Prostate gland (tissue), 2 donors: Measurements from ENCODE around the gene ADGRL2. TPM values are rescaled to one million over a fixed set of nuclear protein-coding genes. Genes with fewer than 3 reads are reported as not detected.

Source experiments
- DNase-seq: peaks from one replicate; pipeline ENCODE4 v3.0.0-alpha.2; 2019; ENCODE audit warnings: low spot score
- H3K27ac ChIP-seq, 2 donors: fragments of 200-600 bp; sonication (generic); 2 replicates each; pipeline ENCODE4 v1.5.1; 2017 to 2019
- H3K27me3 ChIP-seq: fragments of 200-600 bp; sonication (generic); replicated peaks from 2 replicates; pipeline ENCODE4 v1.5.1; 2019; ENCODE audit not compliant: insufficient read depth
- H3K36me3 ChIP-seq, 2 donors: fragments of 200-600 bp; sonication (generic); 1 replicate in 1 of 2; 2 replicates in 1 of 2; pipeline versions ENCODE4 v1.5.1 to v1.8.1; 2017 to 2019
- H3K4me1 ChIP-seq: fragments of 200-600 bp; sonication (generic); replicated peaks from 2 replicates; pipeline ENCODE4 v1.5.1; 2019
- H3K4me3 ChIP-seq, 2 donors: fragments of 200-600 bp; sonication (generic); 2 replicates each; pipeline ENCODE4 v1.5.1; 2017 to 2019
- H3K9me3 ChIP-seq: fragments of 200-600 bp; sonication (generic); 2 replicates; pipeline ENCODE4 v1.5.1; 2017
- POLR2A ChIP-seq: fragments of 450-650 bp; IDR thresholded peaks from one replicate; pipeline ENCODE4 v1.6.1; 2016; ENCODE audit warnings: antibody characterized with exemption, mild to moderate bottlenecking
- POLR2AphosphoS5 ChIP-seq: sonication (generic); formaldehyde crosslinking; IDR thresholded peaks from one replicate; pipeline ENCODE4 v1.6.1; 2017; ENCODE audit warnings: antibody characterized with exemption
- WGBS: methylation state at CpG from one replicate; pipeline ENCODE4 v1.1.5; 2018; 5-methylcytosine and 5-hydroxymethylcytosine counted together
- intact Hi-C: fragments of 100-400 bp; cut with DNase I; formaldehyde crosslinking; loops from one replicate; pipeline ENCODE4 v1.14.2; 2022
- total RNA-seq, 2 donors: library from RNA; depleted of rRNA; stranded (reverse); fragments of >200 nt; gene quantifications; one replicate each; pipeline ENCODE4 v1.1.0, GENCODE V29; 2016
- TF ChIP-seq, protein P1 (sequence below), 4 experiments: fragments of 200-600 bp in 2 of 4; fragments of 450-650 bp in 2 of 4; sonication (generic) in 2 of 4; IDR thresholded peaks; 1 replicate in 3 of 4; 2 replicates in 1 of 4; pipeline ENCODE4 v1.5.1; 2016 to 2019; ENCODE audit warnings: antibody characterized with exemption in 4 of 4, mild to moderate bottlenecking in 2 of 4, moderate library complexity in 2 of 4

Gene ADGRL2
- total RNA-seq, 2 donors from 2014 or later: 34.0 to 54.0 TPM

DNA sequence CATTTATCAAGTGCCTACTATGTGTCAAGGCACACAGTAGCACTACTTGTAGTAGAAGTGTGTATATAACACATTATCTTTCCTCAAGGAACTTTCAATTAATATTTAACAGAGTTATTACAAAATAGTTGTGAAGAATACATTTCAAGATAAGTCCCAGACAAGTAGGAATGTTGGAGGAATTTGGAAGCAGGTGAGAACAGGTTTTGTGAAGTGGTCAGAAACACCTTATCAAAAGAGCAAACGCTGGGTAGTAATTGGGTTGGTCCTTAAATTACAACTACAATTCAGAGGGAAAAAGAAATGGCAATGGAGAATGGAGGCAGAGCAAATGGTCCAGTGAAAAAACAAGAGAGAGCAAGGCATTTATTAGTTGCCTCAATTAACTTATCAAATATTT is 218.8 kb downstream of the ADGRL2 start:
- Histone ChIP-seq H3K9me3 (no peaks in the 10 kb centered on the region), H3K27ac (no peak overlapping the region), H3K4me1 (no peaks in the 10 kb centered on the region), H3K36me3 (no peaks in the 10 kb centered on the region), H3K27me3 (no peaks in the 10 kb centered on the region), H3K4me3 (no peak overlapping the region)
- intact Hi-C loops: no loop called here
- no peak for DNase-seq
- 32% methylated on average over 1 of the region's 1 CpG for WGBS
- TF ChIP-seq, protein P1, sequence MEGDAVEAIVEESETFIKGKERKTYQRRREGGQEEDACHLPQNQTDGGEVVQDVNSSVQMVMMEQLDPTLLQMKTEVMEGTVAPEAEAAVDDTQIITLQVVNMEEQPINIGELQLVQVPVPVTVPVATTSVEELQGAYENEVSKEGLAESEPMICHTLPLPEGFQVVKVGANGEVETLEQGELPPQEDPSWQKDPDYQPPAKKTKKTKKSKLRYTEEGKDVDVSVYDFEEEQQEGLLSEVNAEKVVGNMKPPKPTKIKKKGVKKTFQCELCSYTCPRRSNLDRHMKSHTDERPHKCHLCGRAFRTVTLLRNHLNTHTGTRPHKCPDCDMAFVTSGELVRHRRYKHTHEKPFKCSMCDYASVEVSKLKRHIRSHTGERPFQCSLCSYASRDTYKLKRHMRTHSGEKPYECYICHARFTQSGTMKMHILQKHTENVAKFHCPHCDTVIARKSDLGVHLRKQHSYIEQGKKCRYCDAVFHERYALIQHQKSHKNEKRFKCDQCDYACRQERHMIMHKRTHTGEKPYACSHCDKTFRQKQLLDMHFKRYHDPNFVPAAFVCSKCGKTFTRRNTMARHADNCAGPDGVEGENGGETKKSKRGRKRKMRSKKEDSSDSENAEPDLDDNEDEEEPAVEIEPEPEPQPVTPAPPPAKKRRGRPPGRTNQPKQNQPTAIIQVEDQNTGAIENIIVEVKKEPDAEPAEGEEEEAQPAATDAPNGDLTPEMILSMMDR (IDR thresholded peaks at IDR 0.05): no peak
- no peak for TF ChIP-seq POLR2A

DNA sequence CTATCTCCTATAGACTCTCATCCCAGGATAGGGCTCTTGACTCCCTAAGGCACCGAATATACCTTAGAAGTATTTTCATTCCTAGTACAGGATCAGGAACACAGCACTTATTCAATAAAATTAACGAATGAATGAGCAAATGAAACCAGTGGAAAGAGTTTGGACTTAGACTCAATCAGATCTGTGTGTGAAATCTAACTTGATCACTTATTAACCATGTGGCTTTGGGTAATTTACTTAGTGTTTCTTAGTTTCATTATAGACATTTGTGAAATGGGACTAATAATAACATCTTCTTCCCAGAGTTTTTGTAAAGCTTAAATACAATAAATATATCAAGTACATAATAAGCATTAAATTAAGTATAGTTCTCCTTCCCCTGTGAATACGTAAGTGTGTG is 230.1 kb downstream of the ADGRL2 start:
- TF ChIP-seq, protein P1 (IDR thresholded peaks at IDR 0.05): no peak
- TF ChIP-seq POLR2AphosphoS5: no peak
- TF ChIP-seq POLR2A: no peak
- H3K36me3 ChIP-seq: no peaks in the 10 kb centered on the region
- H3K4me3 ChIP-seq: no peak overlapping the region
- H3K27ac ChIP-seq: no peak overlapping the region
- no peaks in the 10 kb centered on the region for H3K9me3 ChIP-seq
- no peaks in the 10 kb centered on the region for H3K27me3 ChIP-seq
- no peaks in the 10 kb centered on the region for H3K4me1 ChIP-seq
- WGBS: 91% methylated on average over 3 of the region's 3 CpGs
- no peak for DNase-seq
- intact Hi-C loops: no loop called here

DNA sequence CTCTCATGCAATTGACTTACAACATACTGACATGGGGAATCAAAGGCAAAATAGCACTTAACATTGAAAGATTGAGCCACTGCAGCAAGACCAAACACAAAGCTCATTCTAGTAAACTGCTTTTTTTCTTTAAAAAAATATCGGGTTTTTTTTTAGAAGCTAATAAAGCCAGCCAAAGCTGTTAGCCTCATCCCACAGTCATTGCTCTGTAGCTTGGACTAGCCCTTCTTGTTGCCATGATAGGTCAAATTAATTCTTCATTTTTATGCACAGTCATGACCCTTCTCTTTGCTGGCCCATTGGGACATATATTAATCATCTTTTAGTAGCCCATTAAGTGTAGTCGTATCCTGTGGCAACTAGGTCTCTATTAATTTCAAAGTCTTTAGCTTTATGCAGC is 231.3 kb downstream of the ADGRL2 start:
- H3K27ac ChIP-seq: no peak overlapping the region
- TF ChIP-seq POLR2AphosphoS5 (no peak), POLR2A (no peak)
- TF ChIP-seq, protein P1 (IDR thresholded peaks at IDR 0.05): no peak
- no peaks in the 10 kb centered on the region for H3K27me3 ChIP-seq
- no peaks in the 10 kb centered on the region for H3K4me1 ChIP-seq
- intact Hi-C loops: no loop called here
- H3K4me3 ChIP-seq: no peak overlapping the region
- H3K36me3 ChIP-seq: no peaks in the 10 kb centered on the region
- WGBS: 70% methylated on average over 2 of the region's 2 CpGs
- no peak for DNase-seq
- no peaks in the 10 kb centered on the region for H3K9me3 ChIP-seq

DNA sequence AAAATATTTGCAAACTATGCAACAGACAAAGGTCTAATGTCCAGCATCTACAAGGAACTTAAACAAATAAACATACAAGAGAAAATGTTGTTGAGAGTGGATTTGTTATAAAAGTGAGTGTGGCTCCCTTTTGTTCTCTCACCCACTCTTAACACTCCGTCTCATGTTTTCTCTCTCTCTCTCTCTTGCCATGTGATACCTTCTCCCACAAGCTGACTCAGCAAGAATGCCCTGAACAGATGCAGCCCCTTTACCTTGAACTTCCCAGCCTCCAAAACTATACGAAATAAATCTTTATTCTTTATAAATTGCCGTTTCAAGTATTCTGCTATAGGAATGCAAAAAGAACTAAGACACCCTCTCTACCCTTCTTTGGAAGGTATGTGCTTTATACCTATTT is 234.1 kb downstream of the ADGRL2 start:
- Histone ChIP-seq H3K27ac (no peak overlapping the region), H3K36me3 (no peaks in the 10 kb centered on the region), H3K4me3 (no peak overlapping the region), H3K4me1 (no peaks in the 10 kb centered on the region), H3K9me3 (no peaks in the 10 kb centered on the region), H3K27me3 (no peaks in the 10 kb centered on the region)
- intact Hi-C loops: no loop called here
- 93% methylated on average over 3 of the region's 3 CpGs for WGBS
- no peak for DNase-seq
- TF ChIP-seq POLR2A: no peak
- no peak for TF ChIP-seq POLR2AphosphoS5
- TF ChIP-seq, protein P1 (IDR thresholded peaks at IDR 0.05): no peak
